ENCODE measurements around the gene ZNF792.
"Not testable (repeated sequence)": the region's sequence is repeated elsewhere in the genome, so short reads cannot be mapped to it uniquely, and the experiment has no call there.

Gene ZNF792

GRCh38 chr19:34963573-34964406, at the start of gene ZNF792:
Gene ZNF792 (minus strand): TSS chr19:34964229. CDS start chr19:34963662, 567 bp downstream.
- H3K9ac ChIP-seq (ENCODE audit: low read length): peak within 1 kb of the TSS; percentile 63
- H3K9me3 ChIP-seq (ENCODE audit: control insufficient read depth, insufficient read depth, low read depth, low read length): peaks cover 59% of the 10 kb centered on the region
- 0 out of 2 replicates have a peak within 1 kb of the TSS, but pooled peaks have one; percentile 21 for H3K27ac ChIP-seq (ENCODE audit: low read depth, low read length)
- H3K27me3 ChIP-seq (ENCODE audit: control insufficient read depth, insufficient read depth, low read length): peaks cover 3% of the 10 kb centered on the region; the same call in 1 of the 2 replicates
- H3K36me3 ChIP-seq (ENCODE audit: control insufficient read depth, insufficient read depth, low read length): peaks cover 26% of the 10 kb centered on the region
- peak within 1 kb of the TSS; percentile 71 for H3K4me3 ChIP-seq (ENCODE audit: low read depth, low read length)
- peaks cover 4% of the 10 kb centered on the region; the same call in 1 of the 2 replicates for H3K4me1 ChIP-seq (ENCODE audit: control insufficient read depth, insufficient read depth, low read length)

- Histone ChIP-seq H3K4me1 (ENCODE audit: control insufficient read depth, insufficient read depth, low read length) (peaks cover 3% of the 10 kb centered on the region; the same call in 1 of the 2 replicates), H3K36me3 (ENCODE audit: control insufficient read depth, insufficient read depth, low read length) (peaks cover 89% of the 10 kb centered on the region), H3K4me3 (ENCODE audit: low read depth, low read length) (no peak overlapping the region), H3K9me3 (ENCODE audit: control insufficient read depth, insufficient read depth, low read depth, low read length) (no peaks in the 10 kb centered on the region), H3K27me3 (ENCODE audit: control insufficient read depth, insufficient read depth, low read length) (no peaks in the 10 kb centered on the region), H3K27ac (ENCODE audit: low read depth, low read length) (no peak overlapping the region), H3K9ac (ENCODE audit: low read length) (no peak overlapping the region)
These were observed 49.2 kb upstream of the ZNF792 start for GRCh38 chr19:35013041-35013819.

GRCh38 chr19:35011737-35012682, 48.0 kb upstream of the ZNF792 start:
- Histone ChIP-seq H3K9ac (ENCODE audit: low read length) (no peak overlapping the region), H3K4me1 (ENCODE audit: control insufficient read depth, insufficient read depth, low read length) (peaks cover 3% of the 10 kb centered on the region; the same call in 1 of the 2 replicates), H3K36me3 (ENCODE audit: control insufficient read depth, insufficient read depth, low read length) (peaks cover 81% of the 10 kb centered on the region), H3K27ac (ENCODE audit: low read depth, low read length) (no peak overlapping the region), H3K9me3 (ENCODE audit: control insufficient read depth, insufficient read depth, low read depth, low read length) (no peaks in the 10 kb centered on the region), H3K4me3 (ENCODE audit: low read depth, low read length) (no peak overlapping the region), H3K27me3 (ENCODE audit: control insufficient read depth, insufficient read depth, low read length) (no peaks in the 10 kb centered on the region)

- Histone ChIP-seq H3K9me3 (ENCODE audit: control insufficient read depth, insufficient read depth, low read depth, low read length) (no peaks in the 10 kb centered on the region), H3K9ac (ENCODE audit: low read length) (no peak overlapping the region), H3K4me3 (ENCODE audit: low read depth, low read length) (no peak overlapping the region), H3K27ac (ENCODE audit: low read depth, low read length) (no peak overlapping the region), H3K36me3 (ENCODE audit: control insufficient read depth, insufficient read depth, low read length) (peaks cover 83% of the 10 kb centered on the region), H3K4me1 (ENCODE audit: control insufficient read depth, insufficient read depth, low read length) (peaks cover 3% of the 10 kb centered on the region; the same call in 1 of the 2 replicates), H3K27me3 (ENCODE audit: control insufficient read depth, insufficient read depth, low read length) (no peaks in the 10 kb centered on the region)
These were observed 47.2 kb upstream of the ZNF792 start for GRCh38 chr19:35011091-35011689.

GRCh38 chr19:35009424-35010415, 45.7 kb upstream of the ZNF792 start:
- H3K27me3 ChIP-seq (ENCODE audit: control insufficient read depth, insufficient read depth, low read length): no peaks in the 10 kb centered on the region
- H3K36me3 ChIP-seq (ENCODE audit: control insufficient read depth, insufficient read depth, low read length): peaks cover 81% of the 10 kb centered on the region
- no peaks in the 10 kb centered on the region for H3K9me3 ChIP-seq (ENCODE audit: control insufficient read depth, insufficient read depth, low read depth, low read length)
- H3K27ac ChIP-seq (ENCODE audit: low read depth, low read length): no peak overlapping the region
- H3K4me1 ChIP-seq (ENCODE audit: control insufficient read depth, insufficient read depth, low read length): peaks cover 3% of the 10 kb centered on the region; the same call in 1 of the 2 replicates
- no peak overlapping the region for H3K9ac ChIP-seq (ENCODE audit: low read length)
- H3K4me3 ChIP-seq (ENCODE audit: low read depth, low read length): no peak overlapping the region

DNA sequence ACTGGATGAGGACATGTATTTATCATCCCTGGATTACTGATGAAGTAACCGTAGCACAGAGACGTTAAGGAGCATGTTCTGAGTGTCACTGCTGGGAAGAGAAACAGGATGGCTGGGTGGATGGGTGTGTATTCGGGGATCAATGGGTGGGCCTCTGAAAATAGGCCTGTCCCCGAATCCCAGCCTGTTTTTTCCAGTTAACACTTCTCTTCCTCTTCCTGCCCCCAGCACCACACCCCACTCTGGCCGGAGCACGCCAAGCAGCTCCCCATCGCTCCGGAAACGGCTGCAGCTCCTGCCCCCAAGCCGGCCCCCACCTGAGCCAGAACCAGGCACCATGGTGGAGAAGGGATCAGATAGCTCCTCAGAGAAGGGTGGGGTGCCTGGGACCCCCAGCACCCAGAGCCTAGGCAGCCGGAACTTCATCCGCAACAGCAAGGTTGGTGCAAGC, 44.9 kb upstream of the ZNF792 start:
- H3K36me3 ChIP-seq (ENCODE audit: control insufficient read depth, insufficient read depth, low read length): peaks cover 81% of the 10 kb centered on the region
- H3K27me3 ChIP-seq (ENCODE audit: control insufficient read depth, insufficient read depth, low read length): no peaks in the 10 kb centered on the region
- no peak overlapping the region for H3K9ac ChIP-seq (ENCODE audit: low read length)
- no peak overlapping the region for H3K27ac ChIP-seq (ENCODE audit: low read depth, low read length)
- no peaks in the 10 kb centered on the region for H3K9me3 ChIP-seq (ENCODE audit: control insufficient read depth, insufficient read depth, low read depth, low read length)
- H3K4me3 ChIP-seq (ENCODE audit: low read depth, low read length): no peak overlapping the region
- peaks cover 3% of the 10 kb centered on the region; the same call in 1 of the 2 replicates for H3K4me1 ChIP-seq (ENCODE audit: control insufficient read depth, insufficient read depth, low read length)

- peaks cover 12% of the 10 kb centered on the region for H3K4me1 ChIP-seq (ENCODE audit: control insufficient read depth, insufficient read depth, low read length)
- not testable (repeated sequence) for H3K4me3 ChIP-seq (ENCODE audit: low read depth, low read length); H3K9ac ChIP-seq (ENCODE audit: low read length); H3K27ac ChIP-seq (ENCODE audit: low read depth, low read length); H3K9me3 ChIP-seq (ENCODE audit: control insufficient read depth, insufficient read depth, low read depth, low read length); H3K27me3 ChIP-seq (ENCODE audit: control insufficient read depth, insufficient read depth, low read length)
- H3K36me3 ChIP-seq (ENCODE audit: control insufficient read depth, insufficient read depth, low read length): peaks cover 72% of the 10 kb centered on the region
These were observed 43.4 kb upstream of the ZNF792 start for GRCh38 chr19:35007427-35007826.

DNA sequence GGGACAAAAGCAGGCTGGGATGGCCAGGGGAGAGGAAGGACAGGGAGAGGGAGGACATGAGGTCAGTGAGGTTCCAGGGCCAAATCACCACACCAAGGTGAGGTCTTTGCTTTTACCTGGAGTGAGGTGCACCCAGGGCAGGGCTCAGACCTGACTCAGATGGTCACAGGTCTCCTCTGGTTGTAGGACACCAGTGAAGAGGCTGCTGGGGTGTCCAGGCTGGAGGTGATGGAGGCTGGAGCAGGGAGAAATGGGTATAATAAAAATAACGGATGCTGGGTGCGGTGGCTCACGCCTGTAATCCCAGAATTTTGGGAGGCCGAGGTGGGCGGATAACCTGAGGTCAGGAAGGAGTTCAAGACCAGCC, 43.0 kb upstream of the ZNF792 start:
- no peaks in the 10 kb centered on the region for H3K9me3 ChIP-seq (ENCODE audit: control insufficient read depth, insufficient read depth, low read depth, low read length)
- H3K27ac ChIP-seq (ENCODE audit: low read depth, low read length): no peak overlapping the region
- peaks cover 12% of the 10 kb centered on the region for H3K4me1 ChIP-seq (ENCODE audit: control insufficient read depth, insufficient read depth, low read length)
- H3K36me3 ChIP-seq (ENCODE audit: control insufficient read depth, insufficient read depth, low read length): peaks cover 70% of the 10 kb centered on the region
- no peak overlapping the region for H3K9ac ChIP-seq (ENCODE audit: low read length)
- no peak overlapping the region for H3K4me3 ChIP-seq (ENCODE audit: low read depth, low read length)
- H3K27me3 ChIP-seq (ENCODE audit: control insufficient read depth, insufficient read depth, low read length): no peaks in the 10 kb centered on the region

DNA sequence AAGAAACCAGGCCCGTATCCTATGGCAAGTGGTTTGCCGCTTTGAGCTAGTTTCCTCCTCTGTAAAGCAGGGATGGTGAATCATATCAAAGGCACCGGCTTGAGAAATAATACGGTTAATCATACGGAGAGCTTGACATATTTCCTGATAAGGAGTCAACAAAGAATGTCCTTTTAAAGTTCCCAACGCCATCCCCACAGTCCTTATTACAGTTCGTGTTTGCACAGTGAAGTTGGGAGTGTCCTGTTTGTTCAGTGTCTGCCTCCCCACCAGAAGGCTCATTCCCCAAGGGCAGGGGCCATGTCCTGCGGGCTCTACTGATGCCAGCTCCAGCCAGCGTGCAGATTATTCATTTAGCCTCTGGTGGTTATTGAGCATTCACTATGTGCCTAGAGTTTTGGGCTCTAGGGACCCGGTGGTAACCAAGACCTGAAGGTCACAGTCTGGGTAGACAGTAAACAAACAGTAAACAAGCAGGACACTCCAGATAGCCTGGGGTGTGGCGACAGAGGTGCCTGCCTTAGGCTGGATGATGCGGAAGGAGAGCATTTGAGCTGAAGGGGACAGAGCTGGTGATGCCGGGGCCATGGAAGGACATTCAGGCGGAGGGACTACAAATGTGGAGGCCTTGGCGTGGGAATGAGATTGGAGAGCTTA, 42.4 kb upstream of the ZNF792 start:
- peaks cover 68% of the 10 kb centered on the region for H3K36me3 ChIP-seq (ENCODE audit: control insufficient read depth, insufficient read depth, low read length)
- no peak overlapping the region for H3K9ac ChIP-seq (ENCODE audit: low read length)
- H3K9me3 ChIP-seq (ENCODE audit: control insufficient read depth, insufficient read depth, low read depth, low read length): no peaks in the 10 kb centered on the region
- no peak overlapping the region for H3K4me3 ChIP-seq (ENCODE audit: low read depth, low read length)
- H3K27me3 ChIP-seq (ENCODE audit: control insufficient read depth, insufficient read depth, low read length): no peaks in the 10 kb centered on the region
- H3K4me1 ChIP-seq (ENCODE audit: control insufficient read depth, insufficient read depth, low read length): peaks cover 13% of the 10 kb centered on the region
- H3K27ac ChIP-seq (ENCODE audit: low read depth, low read length): no peak overlapping the region

Measured in HUES6 (cell line).